GM12891 (cell line): ENCODE results near the gene IGFL3.

Source experiments
- DNase-seq: peaks from one replicate; pipeline ENCODE4 v3.0.0; 2011; ENCODE audit warnings: low spot score; ENCODE audit not compliant: insufficient read length
- FAIRE-seq: peaks from 2 replicates; lab custom pipeline; 2011; peaks lifted over from hg19 to GRCh38; lab: Jason Lieb, UNC
- PAX5 ChIP-seq: IDR thresholded peaks from 2 replicates; pipeline ENCODE4 v1.6.1; 2011; ENCODE audit warnings: low read length, moderate library complexity, mild to moderate bottlenecking; ENCODE audit not compliant: insufficient read depth, severe bottlenecking
- POLR2A ChIP-seq: IDR thresholded peaks from 2 replicates; pipeline ENCODE4 v1.6.1; 2011; ENCODE audit warnings: low read depth, low read length, control low read depth
- POLR2AphosphoS5 ChIP-seq: IDR thresholded peaks from 2 replicates; pipeline ENCODE4 v1.6.1; 2011; ENCODE audit warnings: low read depth, low read length, control low read depth
- POU2F2 ChIP-seq: IDR thresholded peaks from 2 replicates; pipeline ENCODE4 v1.6.1; 2011; ENCODE audit warnings: low read depth, mild to moderate bottlenecking, control low read depth, low read length, moderate library complexity
- SPI1 ChIP-seq: IDR thresholded peaks from 2 replicates; pipeline ENCODE4 v1.6.1; 2011; ENCODE audit warnings: low read depth, low read length, control low read depth
- TAF1 ChIP-seq: IDR thresholded peaks from 2 replicates; pipeline ENCODE4 v1.6.1; 2011; ENCODE audit warnings: low read depth, low read length, control low read depth

Gene IGFL3

GRCh38 chr19:46147166-46147740 lies 22.8 kb upstream of the IGFL3 start:
- no peak for FAIRE-seq

DNA sequence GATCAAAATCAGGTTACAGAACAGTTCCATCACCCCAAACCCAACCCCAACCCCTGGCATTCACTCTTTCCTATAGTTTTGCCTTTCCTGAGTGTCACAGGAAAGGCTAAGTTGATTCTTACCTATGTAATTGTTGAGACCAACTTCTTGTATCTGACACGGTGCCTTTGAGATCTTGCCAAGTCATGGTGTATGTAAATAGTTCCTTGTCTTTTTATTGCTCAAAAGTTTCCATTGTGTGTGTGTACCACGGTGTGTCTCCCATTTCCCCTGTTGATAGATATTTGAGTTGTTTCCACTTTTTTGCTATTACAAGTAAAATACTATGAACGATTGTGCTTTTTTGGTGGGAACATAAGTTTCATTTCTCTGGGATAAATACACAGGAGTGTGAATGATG lies 20.3 kb upstream of the IGFL3 start:
- DNase-seq (no peak), FAIRE-seq (no peak)
- TF ChIP-seq POLR2AphosphoS5 (no peak), TAF1 (no peak), POU2F2 (no peak), POLR2A (no peak), SPI1 (no peak), PAX5 (no peak)

More at GRCh38 chr19:46147166-46147740, 22.8 kb upstream of the IGFL3 start:
- no peak for TF ChIP-seq TAF1
- no peak for TF ChIP-seq POLR2A
- TF ChIP-seq SPI1: no peak
- TF ChIP-seq PAX5: no peak
- TF ChIP-seq POLR2AphosphoS5: no peak
- no peak for TF ChIP-seq POU2F2
- no peak for DNase-seq

DNA sequence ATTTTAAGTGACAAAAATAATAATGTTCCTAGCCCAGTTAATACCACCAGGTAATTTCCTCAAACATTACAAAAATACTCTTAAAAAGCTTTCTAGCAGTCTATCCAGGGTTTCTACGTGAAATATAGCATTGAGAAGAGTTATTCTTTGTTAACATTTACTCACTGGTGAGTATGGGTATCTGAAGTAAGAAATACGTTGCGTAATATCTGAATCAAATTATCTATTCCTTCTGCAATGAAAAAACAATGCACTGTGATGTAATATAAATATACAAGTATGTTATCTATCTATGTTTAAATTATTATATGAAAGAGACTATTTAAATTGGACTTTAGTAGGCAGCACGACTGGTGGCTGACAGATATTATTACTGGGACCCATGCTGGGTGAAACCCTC lies 17.8 kb upstream of the IGFL3 start:
- no peak for FAIRE-seq
- DNase-seq: no peak
- no peak for TF ChIP-seq POLR2AphosphoS5
- no peak for TF ChIP-seq POLR2A
- TF ChIP-seq TAF1: no peak
- no peak for TF ChIP-seq SPI1
- TF ChIP-seq POU2F2: no peak
- TF ChIP-seq PAX5: no peak

GRCh38 chr19:46141421-46141820 lies 16.9 kb upstream of the IGFL3 start:
- no peak for DNase-seq

GRCh38 chr19:46137915-46138473 lies 13.5 kb upstream of the IGFL3 start:
- TF ChIP-seq TAF1: no peak
- TF ChIP-seq POLR2A: no peak
- TF ChIP-seq POLR2AphosphoS5: no peak
- TF ChIP-seq SPI1: no peak
- TF ChIP-seq POU2F2: no peak
- TF ChIP-seq PAX5: no peak
- FAIRE-seq: no peak
- DNase-seq: no peak

More at GRCh38 chr19:46141421-46141820, 16.9 kb upstream of the IGFL3 start:
- no peak for TF ChIP-seq PAX5
- no peak for TF ChIP-seq POLR2AphosphoS5
- no peak for TF ChIP-seq POLR2A
- TF ChIP-seq TAF1: no peak
- no peak for TF ChIP-seq POU2F2
- no peak for TF ChIP-seq SPI1
- no peak for FAIRE-seq

- FAIRE-seq (no peak), DNase-seq (no peak)
Measured at GRCh38 chr19:46134527-46134926, 10.0 kb upstream of the IGFL3 start.

DNA sequence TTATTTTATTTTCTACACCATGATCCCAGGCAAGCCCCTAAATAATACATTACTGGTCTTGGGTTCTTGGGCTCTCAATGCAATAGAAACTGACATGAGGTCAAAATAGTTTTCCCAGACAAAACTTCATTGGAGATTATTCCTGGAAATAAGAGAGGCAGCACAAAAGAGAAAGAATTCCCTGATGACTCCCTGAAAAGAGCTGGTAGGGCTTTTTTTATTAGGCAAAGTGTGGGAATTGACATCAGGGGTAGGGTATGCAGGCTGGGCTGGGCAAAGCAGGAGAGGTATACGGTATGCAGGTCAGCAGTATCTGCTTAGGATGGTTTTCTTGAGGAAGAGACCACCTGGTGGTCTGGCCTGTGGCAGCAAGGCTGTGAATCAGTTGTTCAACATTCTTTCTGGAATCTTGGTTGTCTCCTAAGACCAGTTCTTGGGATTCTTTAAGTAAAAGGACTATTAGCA lies 9.3 kb upstream of the IGFL3 start:
- no peak for FAIRE-seq
- DNase-seq: no peak
- TF ChIP-seq PAX5: no peak
- no peak for TF ChIP-seq POU2F2
- TF ChIP-seq TAF1: no peak
- no peak for TF ChIP-seq SPI1
- no peak for TF ChIP-seq POLR2AphosphoS5
- no peak for TF ChIP-seq POLR2A

More at GRCh38 chr19:46134527-46134926, 10.0 kb upstream of the IGFL3 start:
- TF ChIP-seq SPI1: no peak
- no peak for TF ChIP-seq POU2F2
- no peak for TF ChIP-seq TAF1
- TF ChIP-seq PAX5: no peak
- no peak for TF ChIP-seq POLR2AphosphoS5
- TF ChIP-seq POLR2A: no peak

DNA sequence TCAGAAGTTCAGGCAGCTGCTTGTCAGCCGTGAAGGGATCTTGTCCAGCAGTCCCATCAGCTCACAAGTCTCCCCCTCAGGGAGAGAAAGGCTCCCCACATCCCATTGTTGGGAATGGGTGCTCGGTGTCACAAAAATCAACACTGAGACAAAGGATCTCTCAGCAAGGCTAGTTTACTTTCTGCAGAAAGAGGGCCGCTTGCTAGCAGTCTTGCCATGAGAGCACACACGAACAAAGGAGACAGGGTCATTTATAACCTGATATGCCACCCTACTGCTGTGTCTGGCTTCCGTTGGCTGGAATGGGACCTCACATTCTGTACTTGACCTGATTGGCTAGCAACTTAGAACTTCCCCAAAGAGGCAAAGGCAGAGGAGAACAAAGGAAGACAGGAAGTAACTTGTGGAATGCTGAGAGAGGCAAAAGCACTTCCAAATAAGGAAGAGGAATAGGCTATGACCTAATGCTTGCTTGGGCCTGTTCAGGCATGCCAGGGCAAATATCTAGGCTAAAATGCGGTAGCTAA lies 8.7 kb upstream of the IGFL3 start:
- no peak for DNase-seq
- FAIRE-seq: no peak
- no peak for TF ChIP-seq PAX5
- TF ChIP-seq SPI1: 0 out of 2 replicates have a peak, but pooled peaks have one; percentile 1

DNA sequence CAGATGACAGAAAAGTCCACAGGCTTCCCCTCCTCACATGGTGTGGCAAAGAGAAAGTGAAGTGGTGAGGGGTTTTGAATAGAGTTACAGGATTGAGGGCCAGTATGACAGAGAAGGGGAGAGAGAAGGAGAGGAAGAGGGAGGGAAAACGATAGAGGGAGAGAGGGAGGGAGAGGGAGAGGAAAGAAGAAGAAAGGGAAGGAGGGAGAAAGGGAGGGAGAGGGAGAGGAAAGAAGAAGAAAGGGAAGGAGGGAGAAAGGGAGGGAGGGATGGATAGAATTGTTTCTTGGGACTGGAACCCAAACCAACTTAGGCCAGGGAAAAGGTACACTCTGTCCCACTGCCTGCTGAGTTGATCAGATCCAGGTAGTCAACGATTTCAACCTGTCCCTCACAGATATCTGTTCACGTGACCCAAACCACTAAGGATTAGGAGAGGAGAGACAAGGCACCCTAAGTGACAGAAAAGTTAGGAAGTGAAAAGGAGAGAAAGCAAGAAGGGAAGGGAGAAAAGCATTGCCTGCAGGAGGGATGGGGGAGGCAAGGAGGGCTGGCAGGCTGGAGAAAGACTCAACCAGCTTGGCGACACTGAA lies 8.1 kb upstream of the IGFL3 start:
- TF ChIP-seq POLR2AphosphoS5: no peak
- no peak for TF ChIP-seq SPI1
- TF ChIP-seq POLR2A: no peak
- no peak for TF ChIP-seq POU2F2
- TF ChIP-seq TAF1: no peak
- TF ChIP-seq PAX5: no peak
- DNase-seq (no peak), FAIRE-seq (peak; percentile 28)

DNA sequence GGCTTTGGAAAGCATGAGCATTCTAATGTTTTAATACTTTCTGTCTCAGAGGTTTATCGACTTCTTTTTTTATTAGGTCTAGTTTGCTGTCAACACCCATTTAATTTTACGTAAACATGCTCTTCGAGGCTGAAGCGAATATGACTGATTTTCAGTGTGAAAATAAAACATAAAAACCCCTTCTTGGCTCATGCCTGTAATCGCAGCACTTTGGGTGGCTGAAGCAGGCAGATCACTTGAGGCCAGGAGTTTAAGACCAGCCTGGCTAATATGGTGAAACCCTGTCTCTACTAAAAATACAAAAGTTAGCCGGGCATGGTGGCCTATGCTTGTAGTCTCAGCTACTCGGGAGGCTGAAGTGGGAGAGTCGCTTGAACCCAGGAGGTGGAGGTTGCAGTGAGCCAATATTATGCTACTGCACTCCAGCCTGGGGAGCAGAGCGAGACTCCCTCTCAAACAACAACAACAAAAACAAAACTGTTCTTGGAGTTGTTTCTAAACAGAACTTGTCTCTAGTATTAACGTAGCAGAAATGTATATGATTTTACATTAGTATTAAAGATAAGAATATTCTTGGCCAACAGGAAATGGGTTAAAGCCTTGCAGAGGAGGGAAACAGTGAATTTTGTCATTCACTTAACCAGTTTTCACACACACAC lies 7.1 kb upstream of the IGFL3 start:
- DNase-seq: no peak
- FAIRE-seq: no peak
- TF ChIP-seq POLR2AphosphoS5: no peak
- TF ChIP-seq TAF1: no peak
- TF ChIP-seq POLR2A: no peak
- TF ChIP-seq POU2F2: no peak
- TF ChIP-seq SPI1: no peak
- no peak for TF ChIP-seq PAX5
